Osteoblast (primary cell): ENCODE data around the gene DCXR. TPM values are rescaled to one million over a fixed set of nuclear protein-coding genes. Genes with fewer than 3 reads are reported as not detected.

ENCODE experiments used
- DNase-seq: peaks from one replicate; pipeline ENCODE4 v3.0.0; 2011; ENCODE audit warnings: low spot score, mixed read lengths; ENCODE audit not compliant: insufficient read length; ENCODE audit errors: missing footprints
- H2AFZ ChIP-seq: 2 replicates; pipeline ENCODE4 v1.6.0; 2011; ENCODE audit warnings: mild to moderate bottlenecking, low read length
- H3K27ac ChIP-seq: 2 replicates; pipeline ENCODE4 v1.5.1; 2011; ENCODE audit warnings: mild to moderate bottlenecking, low read depth, low read length, moderate library complexity
- H3K27me3 ChIP-seq: 2 replicates; pipeline ENCODE4 v1.6.0; 2012; ENCODE audit warnings: mild to moderate bottlenecking, control low read depth, inconsistent platforms, low read length, moderate library complexity; ENCODE audit not compliant: insufficient read depth
- H3K36me3 ChIP-seq: 2 replicates; pipeline ENCODE4 v1.5.1; 2011; ENCODE audit warnings: mild to moderate bottlenecking, low read length, control low read depth, moderate library complexity; ENCODE audit not compliant: insufficient read depth
- H3K4me1 ChIP-seq: 2 replicates; pipeline ENCODE4 v1.5.1; 2011; ENCODE audit warnings: mild to moderate bottlenecking, low read length, control low read depth, moderate library complexity; ENCODE audit not compliant: insufficient read depth
- H3K4me2 ChIP-seq: 2 replicates; pipeline ENCODE4 v1.6.0; 2011; ENCODE audit warnings: mild to moderate bottlenecking, low read length; ENCODE audit not compliant: insufficient read depth
- H3K4me3 ChIP-seq: fragments of 200-600 bp; sonication (generic); 3 replicates; pipeline ENCODE4 v1.5.1; 2012; ENCODE audit warnings: mild to moderate bottlenecking, low read length, inconsistent platforms; ENCODE audit not compliant: insufficient read depth
- H3K79me2 ChIP-seq: 2 replicates; pipeline ENCODE4 v1.6.0; 2012; ENCODE audit warnings: mild to moderate bottlenecking, low read length, control low read depth, inconsistent platforms; ENCODE audit not compliant: insufficient read depth
- H3K9me3 ChIP-seq: 2 replicates; pipeline ENCODE4 v1.5.1; 2011; ENCODE audit warnings: low read depth, low read length, control low read depth
- H4K20me1 ChIP-seq: 2 replicates; pipeline ENCODE4 v1.6.0; 2012; ENCODE audit warnings: mild to moderate bottlenecking, low read length, control low read depth; ENCODE audit not compliant: insufficient read depth
- CTCF ChIP-seq: IDR thresholded peaks from 2 replicates; pipeline ENCODE4 v1.5.1; 2011; ENCODE audit warnings: mild to moderate bottlenecking, low read depth, low read length, moderate library complexity; ENCODE audit errors: extremely low read depth
- total RNA-seq: library from RNA; depleted of rRNA; stranded (reverse); fragments of >200 nt; gene quantifications from 2 replicates; pipeline ENCODE4 v1.2.3, GENCODE V29; 2012

The DCXR gene
- total RNA-seq, 1 donor, result 31.8 TPM

GRCh38 chr17:82084373-82085030 lies 47.0 kb upstream of the DCXR start:
- Histone ChIP-seq H3K27ac (no peak overlapping the region), H4K20me1 (no peaks in the 10 kb centered on the region), H3K4me2 (no peak overlapping the region), H3K9me3 (no peaks in the 10 kb centered on the region), H3K27me3 (no peaks in the 10 kb centered on the region), H3K79me2 (no peaks in the 10 kb centered on the region), H3K4me1 (no peaks in the 10 kb centered on the region), H2AFZ (no peak overlapping the region), H3K36me3 (peaks cover 56% of the 10 kb centered on the region), H3K4me3 (no peak overlapping the region)
- TF ChIP-seq CTCF, result no peak
- no peak for DNase-seq

- Histone ChIP-seq H3K27me3 (no peaks in the 10 kb centered on the region), H3K4me2 (no peak overlapping the region), H3K9me3 (no peaks in the 10 kb centered on the region), H3K4me3 (no peak overlapping the region), H3K36me3 (peaks cover 56% of the 10 kb centered on the region), H2AFZ (no peak overlapping the region), H3K27ac (no peak overlapping the region), H3K79me2 (no peaks in the 10 kb centered on the region), H3K4me1 (no peaks in the 10 kb centered on the region), H4K20me1 (no peaks in the 10 kb centered on the region)
- TF ChIP-seq CTCF, result no peak
- no peak for DNase-seq
These were observed 46.2 kb upstream of the DCXR start for GRCh38 chr17:82083533-82084359.

GRCh38 chr17:82083009-82083408 lies 45.5 kb upstream of the DCXR start:
- Histone ChIP-seq H3K27me3 (no peaks in the 10 kb centered on the region), H3K9me3 (no peaks in the 10 kb centered on the region), H2AFZ (no peak overlapping the region), H3K4me3 (no peak overlapping the region), H3K36me3 (peaks cover 51% of the 10 kb centered on the region), H4K20me1 (no peaks in the 10 kb centered on the region), H3K27ac (no peak overlapping the region), H3K4me1 (no peaks in the 10 kb centered on the region), H3K4me2 (no peak overlapping the region), H3K79me2 (no peaks in the 10 kb centered on the region)
- no peak for TF ChIP-seq CTCF
- no peak for DNase-seq

- no peak for DNase-seq
- Histone ChIP-seq H3K9me3 (no peaks in the 10 kb centered on the region), H2AFZ (no peak overlapping the region), H3K27ac (no peak overlapping the region), H3K36me3 (peaks cover 46% of the 10 kb centered on the region), H3K4me3 (no peak overlapping the region), H3K4me2 (no peak overlapping the region), H3K27me3 (no peaks in the 10 kb centered on the region), H3K79me2 (no peaks in the 10 kb centered on the region), H4K20me1 (no peaks in the 10 kb centered on the region), H3K4me1 (no peaks in the 10 kb centered on the region)
- TF ChIP-seq CTCF, result no peak
These were observed 45.0 kb upstream of the DCXR start for GRCh38 chr17:82082456-82082855.
